ENCODE measurements around the gene TMEM43.
"Not testable (repeated sequence)": the region's sequence is repeated elsewhere in the genome, so short reads cannot be mapped to it uniquely, and the experiment has no call there.

The TMEM43 gene, protein sequence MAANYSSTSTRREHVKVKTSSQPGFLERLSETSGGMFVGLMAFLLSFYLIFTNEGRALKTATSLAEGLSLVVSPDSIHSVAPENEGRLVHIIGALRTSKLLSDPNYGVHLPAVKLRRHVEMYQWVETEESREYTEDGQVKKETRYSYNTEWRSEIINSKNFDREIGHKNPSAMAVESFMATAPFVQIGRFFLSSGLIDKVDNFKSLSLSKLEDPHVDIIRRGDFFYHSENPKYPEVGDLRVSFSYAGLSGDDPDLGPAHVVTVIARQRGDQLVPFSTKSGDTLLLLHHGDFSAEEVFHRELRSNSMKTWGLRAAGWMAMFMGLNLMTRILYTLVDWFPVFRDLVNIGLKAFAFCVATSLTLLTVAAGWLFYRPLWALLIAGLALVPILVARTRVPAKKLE

DNA sequence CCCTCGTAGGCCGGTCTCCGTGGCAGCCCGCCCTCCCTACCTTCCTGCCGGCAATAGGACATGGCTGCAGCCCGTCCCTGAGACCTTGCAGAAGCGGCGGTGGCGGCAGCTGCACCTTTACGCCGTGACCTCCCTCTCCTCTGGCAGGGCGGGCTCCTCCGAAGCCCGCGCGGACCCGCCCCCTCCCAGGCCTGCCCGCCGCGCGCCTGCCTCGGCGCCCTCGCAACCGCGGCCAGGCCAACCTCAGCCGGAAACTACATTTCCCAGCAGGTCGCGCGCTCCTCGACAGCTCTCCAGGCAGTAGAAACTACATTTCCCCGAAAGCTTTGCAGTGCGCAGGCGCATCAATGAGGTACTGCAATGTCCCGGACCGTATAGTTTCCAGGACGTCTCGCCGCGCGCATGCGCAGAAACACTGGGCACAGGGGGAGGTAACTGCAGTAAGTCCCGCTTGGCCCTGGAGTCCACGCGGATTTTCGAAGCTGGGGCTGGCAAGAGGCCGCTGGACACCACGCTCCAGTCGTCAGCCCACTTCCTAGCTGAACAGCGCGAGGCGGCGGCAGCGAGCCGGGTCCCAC, at the start of gene TMEM43, which contains the start of gene CHCHD4:
TMEM43 (plus strand) TSS at position 438 of the 578 bp plus-strand sequence. CDS start 142 bp downstream, outside the sequence.
CHCHD4 (minus strand) TSS at position 256 of the 578 bp plus-strand sequence; CDS start at position 62, 194 bp downstream.
- DNase-seq (ENCODE audit: insufficient read length, low spot score) = peak; percentile 98
- FAIRE-seq = peak; percentile 65

DNA sequence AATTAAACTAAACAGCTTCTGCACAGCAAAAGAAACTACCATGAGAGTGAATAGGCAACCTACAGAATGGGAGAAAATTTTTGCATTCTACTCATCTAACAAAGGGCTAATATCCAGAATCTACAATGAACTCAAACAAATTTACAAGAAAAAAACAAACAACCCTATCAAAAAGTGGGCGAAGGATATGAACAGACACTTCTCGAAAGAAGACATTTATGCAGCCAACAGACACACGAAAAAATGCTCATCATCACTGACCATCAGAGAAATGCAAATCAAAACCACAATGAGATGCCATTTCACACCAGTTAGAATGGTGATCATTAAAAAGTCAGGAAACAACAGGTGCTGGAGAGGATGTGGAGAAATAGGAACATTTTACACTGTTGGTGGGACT, 49.6 kb upstream of the TMEM43 start:
- DNase-seq (ENCODE audit: insufficient read length, low spot score) = not testable (repeated sequence)

DNA sequence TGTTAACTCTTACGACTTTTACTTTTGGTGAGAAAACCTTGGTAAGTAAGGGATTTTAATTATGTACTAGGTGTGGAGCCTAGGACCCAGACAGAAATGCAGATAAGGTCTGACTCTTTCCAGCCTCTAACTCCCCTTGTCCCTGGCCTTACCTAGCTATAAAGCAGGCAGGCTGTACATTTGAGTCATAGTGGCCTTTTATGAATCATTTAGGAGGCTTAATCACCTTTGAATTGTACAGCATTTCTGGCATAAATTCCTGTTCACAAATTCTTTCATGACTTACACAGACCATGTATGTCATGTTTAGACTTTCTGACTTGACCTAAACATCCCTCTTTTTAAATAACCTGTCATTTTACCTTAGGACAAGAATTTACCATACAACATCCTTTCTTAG, 47.5 kb upstream of the TMEM43 start:
- DNase-seq (ENCODE audit: insufficient read length, low spot score) (no peak), FAIRE-seq (no peak)

More for the DNA sequence above, 49.6 kb upstream of the TMEM43 start:
- FAIRE-seq = not testable (repeated sequence)

DNA sequence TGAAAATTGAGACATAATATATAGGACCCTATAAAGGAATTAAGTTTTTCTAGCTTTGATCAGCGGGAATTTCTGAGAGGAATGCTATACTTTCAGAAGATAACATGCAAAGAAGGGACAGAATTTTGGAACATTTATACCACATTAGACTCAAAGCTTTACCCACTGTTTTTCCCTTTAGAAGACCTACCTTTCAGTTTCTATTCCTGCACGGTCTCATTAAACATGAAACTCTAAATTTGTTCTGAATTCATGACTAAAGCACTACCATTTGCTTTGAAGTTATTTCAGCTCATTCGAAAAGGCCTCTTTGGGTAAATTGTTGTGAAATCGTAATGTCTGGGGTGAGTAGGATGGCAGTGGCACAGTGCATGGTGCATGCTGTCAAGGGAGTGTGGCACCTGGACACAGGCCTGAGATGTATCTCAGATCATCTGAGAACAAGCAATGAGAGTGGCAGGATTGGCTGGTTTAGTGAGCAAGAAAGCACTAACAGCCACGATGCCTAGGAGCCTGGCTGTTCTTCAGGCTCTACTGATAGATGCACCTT, 42.7 kb upstream of the TMEM43 start:
- DNase-seq (ENCODE audit: insufficient read length, low spot score) (no peak), FAIRE-seq (peak; percentile 8)

DNA sequence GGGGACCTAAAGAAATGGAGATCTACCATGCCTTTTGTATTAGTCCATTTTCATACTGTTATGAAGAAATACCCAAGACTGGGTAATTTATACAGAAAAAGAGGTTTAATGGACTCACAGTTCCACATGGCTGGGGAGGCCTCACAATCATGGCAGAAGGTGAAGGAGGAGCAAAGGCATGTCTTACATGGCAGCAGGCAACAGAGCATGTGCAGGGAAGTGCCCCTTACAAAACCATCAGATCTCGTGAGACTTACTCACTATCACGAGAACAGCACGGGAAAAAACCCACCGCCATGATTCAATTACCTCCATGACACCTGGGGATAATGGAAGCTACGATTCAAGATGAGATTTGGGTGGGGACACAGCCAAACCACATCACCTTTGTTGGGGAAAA, 37.4 kb upstream of the TMEM43 start:
- not testable (repeated sequence) for FAIRE-seq; DNase-seq (ENCODE audit: insufficient read length, low spot score)

DNA sequence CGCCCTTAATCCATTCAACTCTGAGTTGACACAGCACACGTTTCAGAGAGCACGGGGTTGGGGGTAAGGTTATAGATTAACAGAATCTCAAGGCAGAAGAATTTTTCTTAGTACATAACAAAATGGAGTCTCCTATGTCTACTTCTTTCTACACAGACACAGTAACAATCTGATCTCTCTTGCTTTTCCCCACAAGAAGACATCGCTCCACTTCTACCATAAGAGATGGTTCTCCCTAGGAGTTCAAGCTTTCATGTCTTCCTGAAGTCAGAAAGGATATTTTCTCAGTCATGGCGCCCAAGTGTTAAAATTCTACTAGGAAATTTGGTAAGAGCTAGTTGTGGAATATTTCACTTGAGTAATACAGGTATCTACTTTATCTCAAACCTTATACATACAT, 32.9 kb upstream of the TMEM43 start:
- not testable (repeated sequence) for DNase-seq (ENCODE audit: insufficient read length, low spot score)

DNA sequence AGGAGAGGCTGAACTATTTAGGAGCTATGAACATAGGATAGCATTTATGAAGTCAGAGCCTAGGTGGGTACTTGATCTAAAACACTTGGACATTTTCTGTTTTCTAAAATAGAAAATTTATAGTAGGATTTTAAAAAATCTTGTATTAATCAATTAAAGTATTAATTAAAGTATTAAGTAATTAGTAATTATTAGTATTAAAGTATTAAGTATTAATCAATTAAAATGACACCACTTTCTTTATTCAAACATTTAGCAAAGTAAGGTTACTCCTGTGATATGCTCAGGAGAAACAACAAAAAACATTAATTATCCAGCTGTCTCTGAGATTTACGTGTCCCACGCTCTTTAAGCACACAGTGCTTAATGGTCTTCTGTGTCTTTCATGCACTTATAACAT, 32.4 kb upstream of the TMEM43 start:
- FAIRE-seq = no peak
- DNase-seq (ENCODE audit: insufficient read length, low spot score) = no peak

More for the DNA sequence above, 32.9 kb upstream of the TMEM43 start:
- FAIRE-seq = not testable (repeated sequence)

DNA sequence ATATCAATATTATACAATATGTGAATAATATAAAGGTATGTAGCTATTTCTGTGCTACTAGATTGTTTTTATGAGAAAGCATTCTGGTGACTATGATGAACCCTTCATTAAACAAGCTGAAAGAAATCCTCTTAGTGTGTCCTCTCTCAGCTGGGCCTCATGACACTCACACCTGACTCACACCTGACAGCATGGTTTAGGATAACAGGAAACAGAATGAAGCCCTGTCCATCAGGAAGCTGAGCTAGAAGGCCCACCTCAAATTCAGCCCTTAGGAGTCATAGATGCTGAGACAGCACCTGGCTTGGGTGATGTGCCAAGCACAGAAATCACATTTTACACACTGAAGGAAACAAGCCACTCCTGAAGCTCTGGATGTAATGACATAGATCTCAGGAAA, 31.0 kb upstream of the TMEM43 start:
- no peak for DNase-seq (ENCODE audit: insufficient read length, low spot score)

DNA sequence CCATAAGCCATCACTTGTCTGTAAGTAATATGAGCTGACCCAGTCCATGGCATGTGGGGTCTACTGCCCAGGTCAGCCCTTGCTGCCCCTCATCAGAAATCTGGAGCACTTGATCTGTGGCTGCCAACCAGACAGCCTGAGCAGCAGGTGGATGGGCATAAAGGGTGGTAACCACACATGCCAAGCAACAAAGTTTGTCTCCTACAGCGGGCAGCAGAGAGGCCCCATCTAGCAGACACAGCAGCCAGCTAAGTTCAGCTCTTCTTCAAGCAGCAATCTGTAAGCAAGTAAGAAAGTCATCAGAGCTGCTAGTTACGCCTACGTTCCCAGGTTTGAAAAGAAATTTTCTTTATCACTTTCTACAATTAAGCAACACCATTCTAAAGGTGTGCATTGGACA, 28.1 kb upstream of the TMEM43 start:
- DNase-seq (ENCODE audit: insufficient read length, low spot score) = no peak

More for the DNA sequence above, 31.0 kb upstream of the TMEM43 start:
- FAIRE-seq = no peak

DNA sequence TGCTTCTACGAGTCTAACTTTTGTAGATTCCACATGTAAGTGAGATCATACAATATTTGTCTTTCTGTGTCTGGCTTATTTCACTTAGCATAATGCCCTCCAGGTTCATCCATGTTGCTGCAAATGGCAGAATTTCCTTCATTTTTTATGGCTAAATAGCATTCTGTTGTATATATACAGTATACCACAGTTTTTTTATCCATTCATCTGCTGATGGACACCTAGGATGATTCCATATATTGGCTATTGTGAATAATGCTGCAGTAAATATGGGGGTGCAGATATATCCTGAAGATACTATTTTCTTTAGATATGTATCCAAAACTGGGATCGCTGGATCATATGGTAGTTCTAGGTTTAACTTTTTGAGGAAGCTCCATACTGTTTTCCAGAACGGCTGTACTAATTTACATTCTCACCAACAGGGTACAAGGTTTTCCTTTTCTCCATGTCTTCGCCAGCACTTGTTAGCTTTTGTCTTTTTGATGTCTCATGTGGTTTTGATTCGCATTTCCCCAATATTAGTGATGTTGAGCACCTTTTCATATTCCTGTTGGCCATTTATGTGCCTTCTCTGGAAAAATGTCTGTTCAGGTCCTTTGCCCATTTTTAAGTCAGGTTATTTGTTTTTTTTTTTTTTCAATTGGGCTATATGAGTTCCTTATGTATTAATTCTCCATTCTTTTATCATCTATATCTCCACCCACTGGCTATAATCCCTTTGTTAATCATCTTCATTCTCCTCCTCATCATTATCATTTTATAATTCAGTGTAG, 27.0 kb upstream of the TMEM43 start:
- FAIRE-seq (no peak), DNase-seq (ENCODE audit: insufficient read length, low spot score) (no peak)

More for the DNA sequence above, 28.1 kb upstream of the TMEM43 start:
- no peak for FAIRE-seq

DNA sequence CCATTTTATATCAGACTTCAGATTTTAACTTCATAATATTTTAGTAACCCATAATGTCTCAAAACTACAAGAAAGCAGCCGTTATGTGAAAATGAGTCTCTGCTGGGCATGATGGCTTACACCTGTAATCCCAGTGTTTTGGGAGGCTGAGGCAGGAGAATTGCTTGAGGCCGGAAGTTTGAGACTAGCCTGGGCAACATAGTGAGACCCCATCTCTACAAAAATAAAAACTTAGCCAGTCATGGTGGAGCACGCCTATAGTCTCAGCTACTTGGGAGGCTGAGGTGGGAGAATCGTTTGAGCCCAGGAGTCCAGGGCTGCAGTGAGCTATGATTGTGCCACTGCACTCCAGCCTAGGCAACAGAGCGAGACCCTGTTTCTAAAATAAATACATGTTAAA, 15.0 kb upstream of the TMEM43 start:
- DNase-seq (ENCODE audit: insufficient read length, low spot score); FAIRE-seq: not testable (repeated sequence)

DNA sequence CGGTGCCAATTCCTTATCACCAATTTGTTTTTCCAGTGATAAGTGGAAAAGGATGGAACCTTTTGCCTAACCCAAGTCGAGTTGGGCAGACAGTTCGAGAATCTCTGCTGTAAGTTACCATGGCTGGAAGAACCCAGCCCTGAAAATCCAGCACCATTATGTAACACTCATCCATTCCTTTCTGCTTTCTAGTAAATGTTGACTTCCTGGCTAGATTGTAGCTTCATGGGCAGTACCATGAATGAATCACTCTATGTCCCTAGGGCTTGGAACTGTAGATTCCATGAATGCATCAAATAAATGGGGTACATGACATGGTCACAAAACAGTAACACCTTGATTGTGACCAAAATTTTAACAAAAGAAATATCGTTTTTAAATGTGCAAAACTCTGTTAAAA, 14.2 kb upstream of the TMEM43 start:
- no peak for DNase-seq (ENCODE audit: insufficient read length, low spot score)
- no peak for FAIRE-seq

DNA sequence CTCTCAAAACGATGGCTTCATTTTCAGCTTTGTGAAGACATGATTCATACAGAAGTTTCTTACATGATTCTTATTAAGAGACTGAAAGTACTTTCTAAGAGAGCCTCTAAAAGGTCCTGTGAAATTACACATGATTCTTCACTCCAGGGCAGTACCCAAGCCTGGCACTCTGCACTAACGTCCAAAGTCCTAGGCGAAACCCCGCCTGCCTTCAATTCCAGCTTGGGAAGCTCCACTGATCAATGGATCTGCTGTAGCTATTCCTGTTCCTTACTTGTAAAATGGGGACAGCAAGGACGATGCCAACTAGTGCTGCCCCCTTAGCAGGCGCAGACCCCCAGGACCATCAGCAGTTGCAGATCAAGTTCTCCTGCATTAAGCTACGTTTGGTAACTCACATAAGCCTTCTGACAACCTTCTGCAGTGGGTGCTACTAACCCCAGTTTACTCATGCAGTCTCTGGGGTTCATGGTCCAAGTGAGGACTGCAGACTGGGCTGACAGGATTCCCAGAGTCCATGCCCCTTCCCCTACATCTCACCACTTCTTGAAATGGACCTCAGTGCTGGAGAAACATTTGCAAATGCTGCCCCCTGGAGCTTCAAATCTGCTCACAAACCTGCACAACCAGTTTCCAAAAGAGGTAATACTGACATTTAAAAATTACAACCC, 10.8 kb upstream of the TMEM43 start:
- no peak for DNase-seq (ENCODE audit: insufficient read length, low spot score)
- FAIRE-seq = no peak

DNA sequence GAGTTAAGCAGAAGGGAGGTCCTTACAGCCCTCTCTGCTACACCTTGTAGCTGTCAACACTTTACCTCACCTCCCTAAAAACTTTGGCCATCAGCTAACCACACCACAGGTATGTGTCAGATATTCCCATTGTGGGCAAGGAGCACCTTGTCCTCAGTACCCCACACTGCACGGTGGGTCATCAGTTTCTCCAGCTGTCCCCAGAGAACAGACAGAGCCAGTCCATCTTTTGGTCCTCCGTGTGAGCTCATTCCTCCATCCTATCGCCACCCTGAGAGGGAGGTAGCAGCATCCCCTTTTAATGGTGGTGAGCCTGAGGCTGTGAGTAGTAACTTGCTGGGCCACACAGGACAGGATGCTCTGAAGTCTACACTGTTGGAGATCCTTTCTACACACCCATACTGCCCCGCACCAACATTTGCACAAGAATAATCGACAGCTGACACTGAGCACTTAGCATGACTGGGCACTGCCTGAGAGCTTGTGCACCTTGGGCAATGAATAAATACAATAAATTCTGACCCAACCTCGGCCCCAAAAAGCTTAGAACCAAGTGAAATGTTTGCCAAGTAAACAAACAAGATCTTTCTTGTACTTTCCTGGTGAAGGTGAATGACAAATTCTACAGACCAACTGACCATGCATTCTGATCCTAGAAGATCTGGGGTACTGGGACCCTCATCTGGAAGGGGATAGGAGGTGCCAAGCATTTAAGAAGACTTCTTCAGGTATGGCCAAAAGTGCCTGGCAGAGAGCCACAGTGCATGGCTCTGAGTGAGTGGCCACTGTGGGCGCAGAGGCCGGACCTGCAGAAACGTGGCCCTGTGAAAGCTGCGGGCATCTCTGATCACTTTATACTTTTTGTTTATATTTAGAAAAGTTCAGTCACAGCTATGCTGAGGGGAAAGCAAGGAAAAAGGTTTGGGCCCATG, 7.1 kb upstream of the TMEM43 start:
- no peak for FAIRE-seq

DNA sequence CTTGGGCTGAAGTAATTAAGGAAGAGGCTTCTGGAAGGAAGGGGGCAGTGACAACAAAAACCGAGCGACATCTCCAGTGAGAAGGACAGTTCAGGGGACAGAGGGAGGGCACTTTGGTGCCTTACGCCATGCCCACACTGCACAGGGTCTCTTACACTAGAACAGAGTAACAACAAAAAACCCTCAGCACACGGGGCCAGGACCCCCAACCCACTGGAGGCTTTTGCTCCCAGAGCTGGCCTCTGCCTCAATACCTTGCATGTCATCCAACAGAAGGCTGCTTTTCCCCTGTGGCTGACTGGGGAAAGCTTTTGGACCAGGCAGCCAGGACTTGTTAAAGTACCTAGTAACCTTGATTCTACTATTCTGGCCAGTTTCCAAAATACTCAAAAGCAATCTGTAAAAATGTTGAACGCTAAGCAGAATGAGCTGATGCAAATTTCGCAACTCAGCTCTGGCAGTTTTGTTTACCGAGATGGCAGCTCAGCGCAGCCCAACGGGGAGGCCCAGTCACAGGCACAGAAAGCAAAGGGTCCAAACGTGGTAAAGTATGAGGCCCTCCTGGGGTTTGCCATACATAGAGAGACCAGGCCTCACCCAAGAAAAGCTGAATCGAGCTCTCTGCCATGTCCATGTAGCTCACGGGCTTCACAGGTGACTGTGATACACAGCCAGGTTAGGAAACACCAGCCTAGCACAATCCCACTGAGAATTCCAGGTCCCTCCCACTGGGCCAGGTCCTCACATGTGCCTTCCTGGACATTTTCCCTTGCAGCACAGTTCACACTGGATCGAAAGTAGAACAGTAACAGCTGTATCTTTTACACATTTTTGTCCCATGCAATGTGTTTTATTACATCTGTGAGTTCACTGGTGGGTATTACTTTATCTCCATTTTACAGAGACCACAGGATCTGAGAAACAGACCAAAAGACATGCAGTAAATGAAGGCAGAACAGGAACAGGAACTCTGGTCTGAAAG, 6.2 kb upstream of the TMEM43 start:
- no peak for DNase-seq (ENCODE audit: insufficient read length, low spot score)
- FAIRE-seq = no peak

More for the DNA sequence above, 7.1 kb upstream of the TMEM43 start:
- DNase-seq (ENCODE audit: insufficient read length, low spot score) = no peak

DNA sequence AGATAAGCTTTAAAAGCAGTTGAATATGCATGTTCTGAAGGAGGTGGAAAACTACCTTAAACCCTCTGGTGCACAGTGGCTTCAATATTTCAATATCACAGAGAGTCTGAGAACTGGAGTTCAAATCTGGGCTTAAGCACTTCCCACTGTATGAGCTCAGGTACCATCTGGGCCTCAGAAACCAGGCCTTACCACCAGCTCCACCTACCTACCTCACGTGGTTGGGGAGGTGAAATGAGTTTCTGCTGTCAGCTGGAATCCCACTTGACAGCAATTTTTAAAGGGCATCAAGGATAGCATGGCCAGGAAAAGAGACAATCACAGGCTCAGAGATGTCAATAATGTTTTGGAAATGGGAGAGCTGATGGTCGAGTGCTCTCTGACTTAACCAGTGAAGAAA, 5.2 kb upstream of the TMEM43 start:
- no peak for FAIRE-seq
- no peak for DNase-seq (ENCODE audit: insufficient read length, low spot score)

DNA sequence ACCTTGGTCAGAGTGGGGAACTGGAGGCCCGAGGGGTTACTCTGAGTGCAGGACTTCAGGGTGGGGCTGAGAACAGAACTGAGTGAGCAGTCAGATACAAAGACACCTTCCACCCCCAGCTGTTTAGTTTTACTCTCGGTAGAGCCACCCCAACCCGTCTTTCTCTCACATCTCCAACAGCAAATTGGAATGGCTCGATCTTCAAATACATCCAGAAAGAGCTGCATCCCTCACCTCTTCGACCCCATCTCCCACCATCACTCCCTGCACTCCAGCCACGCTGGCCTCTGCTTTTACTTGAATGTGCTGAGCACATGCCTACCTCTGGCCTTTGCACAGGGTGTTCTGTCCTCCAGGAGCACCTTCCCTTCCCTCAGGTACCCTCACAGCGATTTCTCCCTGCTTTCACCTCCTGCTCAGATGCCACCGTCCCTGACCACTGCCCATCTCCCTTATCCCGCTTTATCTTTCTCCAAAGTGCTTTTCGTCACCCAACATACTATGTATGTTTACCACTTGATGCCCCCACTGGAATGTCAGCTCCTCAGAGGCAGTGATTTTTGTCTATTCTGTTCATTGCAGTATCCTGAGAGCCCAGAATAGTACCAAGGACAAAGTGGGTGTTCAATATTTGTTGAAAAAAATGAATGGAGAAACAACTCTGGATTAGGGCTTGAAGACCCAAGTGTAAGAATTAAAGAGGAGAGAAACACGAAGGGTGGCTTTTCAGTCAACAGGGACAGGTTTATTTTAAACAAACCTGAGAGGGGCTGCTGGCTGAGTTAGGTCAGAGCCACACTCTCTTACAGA, 4.5 kb upstream of the TMEM43 start:
- FAIRE-seq = no peak
- no peak for DNase-seq (ENCODE audit: insufficient read length, low spot score)

Measured in GM19239 (cell line).